HG03045 (cell line): ENCODE results near the gene MPG.
"Not testable (repeated sequence)": the region's sequence is repeated elsewhere in the genome, so short reads cannot be mapped to it uniquely, and the experiment has no call there.

ENCODE experiments used
- ATAC-seq: cut with Tn5 transposase; IDR thresholded peaks from one replicate; pipeline ENCODE4 v1.9.1; 2021; ENCODE audit warnings: mild to moderate bottlenecking, moderate library complexity; ENCODE audit not compliant: unreplicated experiment

The MPG gene

GRCh38 chr16:77807-78443 lies at the start of gene MPG:
TSS of gene MPG (plus strand) at chr16:78225. CDS start at chr16:78310, 85 bp downstream.
- ATAC-seq = peak; percentile 69

- not testable (repeated sequence) for ATAC-seq
Measured at GRCh38 chr16:30627-31026, 47.4 kb upstream of the MPG start.

- not testable (repeated sequence) for ATAC-seq
Measured at GRCh38 chr16:33154-33876, 44.7 kb upstream of the MPG start.

- no peak for ATAC-seq
Measured at GRCh38 chr16:33877-34647, 44.0 kb upstream of the MPG start.

- no peak for ATAC-seq
Measured at GRCh38 chr16:34648-34987, 43.4 kb upstream of the MPG start.

GRCh38 chr16:35011-35677 lies 42.9 kb upstream of the MPG start:
- ATAC-seq = no peak

- ATAC-seq = no peak
Measured at GRCh38 chr16:35678-36305, 42.2 kb upstream of the MPG start.

- no peak for ATAC-seq
Measured at GRCh38 chr16:36336-36984, 41.6 kb upstream of the MPG start.

GRCh38 chr16:37511-37910 lies 40.5 kb upstream of the MPG start:
- no peak for ATAC-seq

- not testable (repeated sequence) for ATAC-seq
Measured at GRCh38 chr16:38206-38605, 39.8 kb upstream of the MPG start.

- ATAC-seq = peak; percentile 73
Measured at GRCh38 chr16:38941-39892, 38.8 kb upstream of the MPG start.

- no peak for ATAC-seq
Measured at GRCh38 chr16:41439-42068, 36.5 kb upstream of the MPG start.

- no peak for ATAC-seq
Measured at GRCh38 chr16:42069-42457, 36.0 kb upstream of the MPG start.

GRCh38 chr16:42691-43090 lies 35.3 kb upstream of the MPG start:
- ATAC-seq = no peak

- no peak for ATAC-seq
Measured at GRCh38 chr16:43294-43693, 34.7 kb upstream of the MPG start.

- ATAC-seq = no peak
Measured at GRCh38 chr16:44655-45054, 33.4 kb upstream of the MPG start.

GRCh38 chr16:45454-45853 lies 32.6 kb upstream of the MPG start:
- no peak for ATAC-seq

- not testable (repeated sequence) for ATAC-seq
Measured at GRCh38 chr16:46510-46909, 31.5 kb upstream of the MPG start.

- ATAC-seq = no peak
Measured at GRCh38 chr16:47234-47633, 30.8 kb upstream of the MPG start.
